ENCODE results near the gene MYCT1. TPM values are rescaled to one million over a fixed set of nuclear protein-coding genes. Genes with fewer than 3 reads are reported as not detected.

The MYCT1 gene
- total RNA-seq, 2 donors from 2014 or later = 3.9 to 4.6 TPM

GRCh38 chr6:152685819-152686218 lies 11.9 kb upstream of the MYCT1 start:
- no peak for TF ChIP-seq POLR2A (IDR thresholded peaks at IDR 0.05)
- TF ChIP-seq, protein P1, sequence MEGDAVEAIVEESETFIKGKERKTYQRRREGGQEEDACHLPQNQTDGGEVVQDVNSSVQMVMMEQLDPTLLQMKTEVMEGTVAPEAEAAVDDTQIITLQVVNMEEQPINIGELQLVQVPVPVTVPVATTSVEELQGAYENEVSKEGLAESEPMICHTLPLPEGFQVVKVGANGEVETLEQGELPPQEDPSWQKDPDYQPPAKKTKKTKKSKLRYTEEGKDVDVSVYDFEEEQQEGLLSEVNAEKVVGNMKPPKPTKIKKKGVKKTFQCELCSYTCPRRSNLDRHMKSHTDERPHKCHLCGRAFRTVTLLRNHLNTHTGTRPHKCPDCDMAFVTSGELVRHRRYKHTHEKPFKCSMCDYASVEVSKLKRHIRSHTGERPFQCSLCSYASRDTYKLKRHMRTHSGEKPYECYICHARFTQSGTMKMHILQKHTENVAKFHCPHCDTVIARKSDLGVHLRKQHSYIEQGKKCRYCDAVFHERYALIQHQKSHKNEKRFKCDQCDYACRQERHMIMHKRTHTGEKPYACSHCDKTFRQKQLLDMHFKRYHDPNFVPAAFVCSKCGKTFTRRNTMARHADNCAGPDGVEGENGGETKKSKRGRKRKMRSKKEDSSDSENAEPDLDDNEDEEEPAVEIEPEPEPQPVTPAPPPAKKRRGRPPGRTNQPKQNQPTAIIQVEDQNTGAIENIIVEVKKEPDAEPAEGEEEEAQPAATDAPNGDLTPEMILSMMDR (IDR thresholded peaks at IDR 0.05) = no peak
- WGBS, 2 donors = 76 to 79% methylated on average over 12 of the region's 12 CpGs
- ATAC-seq = no peak
- Histone ChIP-seq H3K4me3 (no peak overlapping the region), H3K27me3 (no peaks in the 10 kb centered on the region), H3K36me3 (replicated peaks in 1 of 2; ENCODE audit: insufficient read depth in 1 of 2, low read depth in 2 of 2) (no peaks in the 10 kb centered on the region), H3K27ac (no peak overlapping the region), H3K4me1 (no peaks in the 10 kb centered on the region), H3K9me3 (no peaks in the 10 kb centered on the region)
- intact Hi-C loops (cut with DNase I) = no loop called here
- DNase-seq = no peak

DNA sequence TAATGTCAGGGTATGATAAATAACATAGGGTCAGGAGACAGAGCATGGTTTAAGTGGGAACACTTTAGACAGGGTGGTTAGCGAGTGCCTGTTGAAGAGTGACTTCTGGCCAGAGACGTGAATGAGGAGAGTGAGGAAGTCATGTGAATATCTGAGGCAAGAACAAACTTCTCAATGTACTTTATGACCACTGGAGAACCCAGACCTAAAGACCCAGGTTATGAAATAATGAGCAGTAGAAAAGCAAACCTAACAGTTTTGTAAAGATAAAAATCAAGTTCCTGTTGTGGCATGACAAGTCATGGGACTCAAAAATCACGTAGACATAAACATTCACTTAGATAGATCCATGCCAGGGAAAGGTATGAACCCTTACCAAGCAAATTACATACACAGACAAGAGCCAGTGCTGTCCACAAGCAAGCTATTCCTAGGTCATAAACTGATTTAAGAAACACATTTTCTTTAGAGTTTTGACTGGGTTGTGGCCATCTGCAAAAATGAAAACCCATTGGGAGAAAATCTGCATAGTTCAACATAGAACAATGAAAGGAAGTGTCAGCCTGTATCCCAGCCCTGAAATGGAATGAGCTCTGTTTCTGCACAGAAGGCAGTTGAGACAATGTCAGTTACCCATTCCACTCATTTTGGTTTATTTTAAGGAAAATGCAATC lies 2.2 kb upstream of the MYCT1 start:
- 33 to 51% methylated on average over 3 of the region's 3 CpGs for WGBS, 2 donors
- Histone ChIP-seq H3K9me3 (no peaks in the 10 kb centered on the region), H3K27ac (no peak overlapping the region), H3K27me3 (no peaks in the 10 kb centered on the region), H3K4me3 (no peak overlapping the region), H3K36me3 (replicated peaks in 1 of 2; ENCODE audit: insufficient read depth in 1 of 2, low read depth in 2 of 2) (no peaks in the 10 kb centered on the region), H3K4me1 (no peaks in the 10 kb centered on the region)
- no peak for ATAC-seq
- intact Hi-C loops (cut with DNase I) = no loop called here
- no peak for TF ChIP-seq POLR2A (IDR thresholded peaks at IDR 0.05)
- TF ChIP-seq, protein P1 (IDR thresholded peaks at IDR 0.05) = no peak
- no peak for DNase-seq

GRCh38 chr6:152696522-152696921 lies 1.2 kb upstream of the MYCT1 start:
- H3K27me3 ChIP-seq = no peaks in the 10 kb centered on the region
- H3K4me1 ChIP-seq = no peaks in the 10 kb centered on the region
- no peaks in the 10 kb centered on the region for H3K36me3 ChIP-seq (replicated peaks in 1 of 2; ENCODE audit: insufficient read depth in 1 of 2, low read depth in 2 of 2)
- intact Hi-C loops (cut with DNase I) = no loop called here
- 40 to 59% methylated on average over 2 of the region's 2 CpGs for WGBS, 2 donors
- ATAC-seq (no peak), DNase-seq (no peak)
- TF ChIP-seq, protein P1 (IDR thresholded peaks at IDR 0.05) = no peak
- TF ChIP-seq POLR2A (IDR thresholded peaks at IDR 0.05) = no peak
- no peak overlapping the region for H3K27ac ChIP-seq
- no peak overlapping the region for H3K4me3 ChIP-seq
- no peaks in the 10 kb centered on the region for H3K9me3 ChIP-seq

- WGBS, 2 donors = 36 to 39% methylated on average over 1 of the region's 1 CpG
- no peak overlapping the region for H3K27ac ChIP-seq
- intact Hi-C loops (cut with DNase I) = no loop called here
Observed at GRCh38 chr6:152698692-152699091, 995 bp downstream of the MYCT1 start.

More at GRCh38 chr6:152698692-152699091, 995 bp downstream of the MYCT1 start:
- H3K4me3 ChIP-seq = no peak overlapping the region
- no peaks in the 10 kb centered on the region for H3K4me1 ChIP-seq
- no peaks in the 10 kb centered on the region for H3K27me3 ChIP-seq
- ATAC-seq = no peak
- DNase-seq = no peak
- H3K36me3 ChIP-seq (replicated peaks in 1 of 2; ENCODE audit: insufficient read depth in 1 of 2, low read depth in 2 of 2) = no peaks in the 10 kb centered on the region
- TF ChIP-seq, protein P1 (IDR thresholded peaks at IDR 0.05) = no peak
- no peak for TF ChIP-seq POLR2A (IDR thresholded peaks at IDR 0.05)
- no peaks in the 10 kb centered on the region for H3K9me3 ChIP-seq

Measured in body of pancreas (tissue), 4 donors.